SIG-M5 (cell line): ENCODE results near the gene FAM53A.

Experiments used
- DNase-seq: peaks from one replicate; lab custom pipeline; 2025; lab: John Stamatoyannopoulos, UW

The FAM53A gene

GRCh38 chr4:1591107-1591506 lies 93.0 kb downstream of the FAM53A start:
- DNase-seq = no peak

- no peak for DNase-seq
Observed at GRCh38 chr4:1590244-1590643, 93.9 kb downstream of the FAM53A start.
